GM23338 (cell line): ENCODE measurements around the gene TMEM98. TPM values are rescaled to one million over a fixed set of nuclear protein-coding genes. Genes with fewer than 3 reads are reported as not detected.

ENCODE experiments used
- ATAC-seq: fragments of 200-7000 bp; cut with Tn5 transposase; 3 replicates; pipeline ENCODE4 v1.9.1; 2020
- DNase-seq: peaks from one replicate; pipeline ENCODE4 v3.0.0-alpha.2; 2015; ENCODE audit warnings: low spot score
- H2AFZ ChIP-seq: fragments of 200-600 bp; sonication (generic); 2 replicates; pipeline ENCODE4 v1.8.0; 2016; ENCODE audit warnings: antibody characterized with exemption, mild to moderate bottlenecking, moderate library complexity
- H3F3A ChIP-seq: fragments of 200-600 bp; sonication (generic); replicated peaks from 2 replicates; pipeline ENCODE4 v1.8.0; 2017; ENCODE audit warnings: antibody characterized with exemption, mixed run types, low read depth
- H3K27ac ChIP-seq: fragments of 200-600 bp; sonication (generic); 2 replicates; pipeline ENCODE4 v1.6.1; 2016; ENCODE audit warnings: low read depth
- H3K27me3 ChIP-seq: fragments of 200-600 bp; sonication (generic); 2 replicates; pipeline ENCODE4 v1.8.0; 2016; ENCODE audit warnings: mild to moderate bottlenecking, mixed run types, moderate library complexity; ENCODE audit not compliant: insufficient read depth
- H3K36me3 ChIP-seq: fragments of 200-600 bp; sonication (generic); 2 replicates; pipeline ENCODE4 v1.8.0; 2016; ENCODE audit warnings: mild to moderate bottlenecking; ENCODE audit not compliant: insufficient read depth
- H3K4me1 ChIP-seq: fragments of 200-600 bp; sonication (generic); 2 replicates; pipeline ENCODE4 v1.8.0; 2016; ENCODE audit warnings: mild to moderate bottlenecking, moderate library complexity; ENCODE audit not compliant: insufficient read depth
- H3K4me2 ChIP-seq: fragments of 200-600 bp; sonication (generic); 2 replicates; pipeline ENCODE4 v1.7.1; 2017; ENCODE audit warnings: mixed run types
- H3K4me3 ChIP-seq: fragments of 200-600 bp; sonication (generic); 2 replicates; pipeline ENCODE4 v1.6.1; 2016; ENCODE audit warnings: mixed run types
- H3K79me2 ChIP-seq: fragments of 200-600 bp; sonication (generic); replicated peaks from 2 replicates; pipeline ENCODE4 v1.8.0; 2017; ENCODE audit warnings: mild to moderate bottlenecking; ENCODE audit not compliant: insufficient read depth
- H3K9me2 ChIP-seq: fragments of 200-600 bp; sonication (generic); 2 replicates; pipeline ENCODE4 v1.8.0; 2017; ENCODE audit not compliant: insufficient read depth
- H4K20me1 ChIP-seq: fragments of 200-600 bp; sonication (generic); replicated peaks from 2 replicates; pipeline ENCODE4 v1.8.0; 2017; ENCODE audit warnings: mild to moderate bottlenecking; ENCODE audit not compliant: insufficient read depth
- H3K27ac Mint-ChIP-seq: 2 replicates; pipeline ENCODE4 v1.8.0; 2020; ENCODE audit warnings: inconsistent platforms, mild to moderate bottlenecking, moderate library complexity, mixed read lengths
- H3K27me3 Mint-ChIP-seq: 3 replicates; pipeline ENCODE4 v1.8.0; 2022; ENCODE audit warnings: low read depth, mild to moderate bottlenecking, moderate library complexity, mixed read lengths, inconsistent platforms; ENCODE audit not compliant: insufficient read depth, poor library complexity
- H3K36me3 Mint-ChIP-seq: 3 replicates; pipeline ENCODE4 v1.8.0; 2021; ENCODE audit warnings: low read depth, mild to moderate bottlenecking, inconsistent platforms, moderate library complexity, mixed read lengths
- H3K4me1 Mint-ChIP-seq: 3 replicates; pipeline ENCODE4 v1.8.0; 2020; ENCODE audit warnings: mild to moderate bottlenecking, inconsistent platforms, mixed read lengths
- H3K4me3 Mint-ChIP-seq: 3 replicates; pipeline ENCODE4 v1.8.0; 2021; ENCODE audit warnings: moderate library complexity, mild to moderate bottlenecking, inconsistent platforms, mixed read lengths
- H3K9me3 Mint-ChIP-seq: 3 replicates; pipeline ENCODE4 v1.8.0; 2020; ENCODE audit warnings: moderate library complexity, mild to moderate bottlenecking, inconsistent platforms, mixed read lengths
- ETS1 ChIP-seq: IDR thresholded peaks from 2 replicates; pipeline ENCODE4 v1.6.1; 2016; ENCODE audit warnings: antibody characterized with exemption
- NANOG ChIP-seq: IDR thresholded peaks from 2 replicates; pipeline ENCODE4 v1.6.1; 2016; ENCODE audit warnings: antibody characterized with exemption, borderline replicate concordance
- STAT1 ChIP-seq: IDR thresholded peaks from one replicate; pipeline ENCODE4 v1.6.1; 2016; ENCODE audit warnings: antibody characterized with exemption; ENCODE audit not compliant: unreplicated experiment
- ZNF114 ChIP-seq: fragments of 250-450 bp; sonication (Bioruptor Pico); IDR thresholded peaks from 2 replicates; pipeline ENCODE4 v1.5.0; 2020; ENCODE audit warnings: mild to moderate bottlenecking, moderate library complexity
- ZNF331 ChIP-seq: fragments of 250-450 bp; sonication (Bioruptor Pico); IDR thresholded peaks from 2 replicates; pipeline ENCODE4 v1.5.0; 2020; ENCODE audit warnings: low read depth, mild to moderate bottlenecking, moderate library complexity
- polyA plus RNA-seq: library from polyadenylated mRNA; unstranded; fragments of >200 nt; fragmentation: Nextera tagmentation; extraction: Ambion mirVana; gene quantifications from 2 replicates; pipeline ENCODE4 v1.2.1, GENCODE V29; 2016
- total RNA-seq: library from RNA; depleted of rRNA; stranded (reverse); fragments of >200 nt; shearing (Covaris generic); gene quantifications from 2 replicates; pipeline ENCODE4 v1.2.3, GENCODE V29; 2014
- TF ChIP-seq, protein P1 (sequence below), 2 experiments: fragments of 200-600 bp in 1 of 2; sonication (generic) in 1 of 2; conservative IDR thresholded peaks; 2 replicates each; pipeline versions ENCODE4 v1.5.1 to v1.6.1; 2016 to 2017; ENCODE audit warnings: antibody characterized with exemption in 2 of 2, low read depth in 2 of 2, mild to moderate bottlenecking in 2 of 2, moderate library complexity in 1 of 2
- TF ChIP-seq, protein P2 (sequence below): fragments of 250-450 bp; sonication (Bioruptor Pico); IDR thresholded peaks from 2 replicates; pipeline ENCODE4 v1.5.0; 2020; ENCODE audit warnings: mild to moderate bottlenecking, moderate library complexity
- TF ChIP-seq, protein P3 (sequence below): IDR thresholded peaks from one replicate; pipeline ENCODE4 v1.6.1; 2018; ENCODE audit warnings: antibody characterized with exemption; ENCODE audit not compliant: unreplicated experiment

The TMEM98 gene
- total and polyA plus RNA-seq, 2 experiments from 2014 or later = 60.4 to 94.8 TPM

GRCh38 chr17:32927724-32928585 lies at the start of gene TMEM98 (continued):
- TF ChIP-seq, protein P1, sequence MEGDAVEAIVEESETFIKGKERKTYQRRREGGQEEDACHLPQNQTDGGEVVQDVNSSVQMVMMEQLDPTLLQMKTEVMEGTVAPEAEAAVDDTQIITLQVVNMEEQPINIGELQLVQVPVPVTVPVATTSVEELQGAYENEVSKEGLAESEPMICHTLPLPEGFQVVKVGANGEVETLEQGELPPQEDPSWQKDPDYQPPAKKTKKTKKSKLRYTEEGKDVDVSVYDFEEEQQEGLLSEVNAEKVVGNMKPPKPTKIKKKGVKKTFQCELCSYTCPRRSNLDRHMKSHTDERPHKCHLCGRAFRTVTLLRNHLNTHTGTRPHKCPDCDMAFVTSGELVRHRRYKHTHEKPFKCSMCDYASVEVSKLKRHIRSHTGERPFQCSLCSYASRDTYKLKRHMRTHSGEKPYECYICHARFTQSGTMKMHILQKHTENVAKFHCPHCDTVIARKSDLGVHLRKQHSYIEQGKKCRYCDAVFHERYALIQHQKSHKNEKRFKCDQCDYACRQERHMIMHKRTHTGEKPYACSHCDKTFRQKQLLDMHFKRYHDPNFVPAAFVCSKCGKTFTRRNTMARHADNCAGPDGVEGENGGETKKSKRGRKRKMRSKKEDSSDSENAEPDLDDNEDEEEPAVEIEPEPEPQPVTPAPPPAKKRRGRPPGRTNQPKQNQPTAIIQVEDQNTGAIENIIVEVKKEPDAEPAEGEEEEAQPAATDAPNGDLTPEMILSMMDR (conservative IDR thresholded peaks at IDR 0.05; ENCODE audit: low read depth in 2 of 2) = no peak

DNA sequence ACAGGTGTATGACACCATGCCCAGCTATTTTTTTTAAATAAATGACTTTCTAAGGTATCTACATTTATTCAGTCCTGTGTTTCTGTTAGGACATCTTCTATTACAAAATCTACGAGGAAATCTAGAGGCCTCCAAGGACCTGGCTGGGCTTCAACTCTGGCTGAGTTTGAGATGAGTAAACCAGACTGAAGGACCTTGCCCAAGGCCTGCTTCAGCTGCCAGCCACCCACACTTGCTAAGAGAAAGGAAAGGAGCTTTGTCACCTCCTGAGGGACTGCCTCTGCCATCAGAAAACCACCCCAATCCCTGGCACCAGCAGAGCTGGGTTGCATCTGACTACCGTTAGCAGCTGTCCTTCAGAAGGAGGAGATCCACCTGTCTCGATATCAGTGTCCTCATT lies 49.7 kb upstream of the TMEM98 start:
- no peak overlapping the region for H3K4me2 ChIP-seq
- H3K4me1 Mint-ChIP-seq = peaks cover 10% of the 10 kb centered on the region
- H3F3A ChIP-seq = no peaks in the 10 kb centered on the region
- no peaks in the 10 kb centered on the region for H3K9me3 Mint-ChIP-seq
- peaks cover 5% of the 10 kb centered on the region; the same call in 2 of the 3 replicates for H3K36me3 Mint-ChIP-seq
- H3K9me2 ChIP-seq = no peaks in the 10 kb centered on the region
- ATAC-seq (no peak), DNase-seq (no peak)
- H3K79me2 ChIP-seq = peaks cover 26% of the 10 kb centered on the region
- no peak overlapping the region for H3K4me3 ChIP-seq
- no peak overlapping the region for H3K27ac ChIP-seq
- no peak overlapping the region for H3K27ac Mint-ChIP-seq
- H3K27me3 ChIP-seq = no peaks in the 10 kb centered on the region
- H4K20me1 ChIP-seq = peaks cover 9% of the 10 kb centered on the region; the same call in 1 of the 2 replicates
- H3K4me3 Mint-ChIP-seq = no peak overlapping the region
- peaks cover 4% of the 10 kb centered on the region for H3K27me3 Mint-ChIP-seq
- H3K36me3 ChIP-seq = no peaks in the 10 kb centered on the region
- H2AFZ ChIP-seq = no peak overlapping the region
- TF ChIP-seq STAT1 (no peak), ETS1 (no peak), ZNF114 (CRISPR knock-in tag) (no peak), NANOG (no peak), ZNF331 (CRISPR knock-in tag) (no peak)
- TF ChIP-seq, protein P2, sequence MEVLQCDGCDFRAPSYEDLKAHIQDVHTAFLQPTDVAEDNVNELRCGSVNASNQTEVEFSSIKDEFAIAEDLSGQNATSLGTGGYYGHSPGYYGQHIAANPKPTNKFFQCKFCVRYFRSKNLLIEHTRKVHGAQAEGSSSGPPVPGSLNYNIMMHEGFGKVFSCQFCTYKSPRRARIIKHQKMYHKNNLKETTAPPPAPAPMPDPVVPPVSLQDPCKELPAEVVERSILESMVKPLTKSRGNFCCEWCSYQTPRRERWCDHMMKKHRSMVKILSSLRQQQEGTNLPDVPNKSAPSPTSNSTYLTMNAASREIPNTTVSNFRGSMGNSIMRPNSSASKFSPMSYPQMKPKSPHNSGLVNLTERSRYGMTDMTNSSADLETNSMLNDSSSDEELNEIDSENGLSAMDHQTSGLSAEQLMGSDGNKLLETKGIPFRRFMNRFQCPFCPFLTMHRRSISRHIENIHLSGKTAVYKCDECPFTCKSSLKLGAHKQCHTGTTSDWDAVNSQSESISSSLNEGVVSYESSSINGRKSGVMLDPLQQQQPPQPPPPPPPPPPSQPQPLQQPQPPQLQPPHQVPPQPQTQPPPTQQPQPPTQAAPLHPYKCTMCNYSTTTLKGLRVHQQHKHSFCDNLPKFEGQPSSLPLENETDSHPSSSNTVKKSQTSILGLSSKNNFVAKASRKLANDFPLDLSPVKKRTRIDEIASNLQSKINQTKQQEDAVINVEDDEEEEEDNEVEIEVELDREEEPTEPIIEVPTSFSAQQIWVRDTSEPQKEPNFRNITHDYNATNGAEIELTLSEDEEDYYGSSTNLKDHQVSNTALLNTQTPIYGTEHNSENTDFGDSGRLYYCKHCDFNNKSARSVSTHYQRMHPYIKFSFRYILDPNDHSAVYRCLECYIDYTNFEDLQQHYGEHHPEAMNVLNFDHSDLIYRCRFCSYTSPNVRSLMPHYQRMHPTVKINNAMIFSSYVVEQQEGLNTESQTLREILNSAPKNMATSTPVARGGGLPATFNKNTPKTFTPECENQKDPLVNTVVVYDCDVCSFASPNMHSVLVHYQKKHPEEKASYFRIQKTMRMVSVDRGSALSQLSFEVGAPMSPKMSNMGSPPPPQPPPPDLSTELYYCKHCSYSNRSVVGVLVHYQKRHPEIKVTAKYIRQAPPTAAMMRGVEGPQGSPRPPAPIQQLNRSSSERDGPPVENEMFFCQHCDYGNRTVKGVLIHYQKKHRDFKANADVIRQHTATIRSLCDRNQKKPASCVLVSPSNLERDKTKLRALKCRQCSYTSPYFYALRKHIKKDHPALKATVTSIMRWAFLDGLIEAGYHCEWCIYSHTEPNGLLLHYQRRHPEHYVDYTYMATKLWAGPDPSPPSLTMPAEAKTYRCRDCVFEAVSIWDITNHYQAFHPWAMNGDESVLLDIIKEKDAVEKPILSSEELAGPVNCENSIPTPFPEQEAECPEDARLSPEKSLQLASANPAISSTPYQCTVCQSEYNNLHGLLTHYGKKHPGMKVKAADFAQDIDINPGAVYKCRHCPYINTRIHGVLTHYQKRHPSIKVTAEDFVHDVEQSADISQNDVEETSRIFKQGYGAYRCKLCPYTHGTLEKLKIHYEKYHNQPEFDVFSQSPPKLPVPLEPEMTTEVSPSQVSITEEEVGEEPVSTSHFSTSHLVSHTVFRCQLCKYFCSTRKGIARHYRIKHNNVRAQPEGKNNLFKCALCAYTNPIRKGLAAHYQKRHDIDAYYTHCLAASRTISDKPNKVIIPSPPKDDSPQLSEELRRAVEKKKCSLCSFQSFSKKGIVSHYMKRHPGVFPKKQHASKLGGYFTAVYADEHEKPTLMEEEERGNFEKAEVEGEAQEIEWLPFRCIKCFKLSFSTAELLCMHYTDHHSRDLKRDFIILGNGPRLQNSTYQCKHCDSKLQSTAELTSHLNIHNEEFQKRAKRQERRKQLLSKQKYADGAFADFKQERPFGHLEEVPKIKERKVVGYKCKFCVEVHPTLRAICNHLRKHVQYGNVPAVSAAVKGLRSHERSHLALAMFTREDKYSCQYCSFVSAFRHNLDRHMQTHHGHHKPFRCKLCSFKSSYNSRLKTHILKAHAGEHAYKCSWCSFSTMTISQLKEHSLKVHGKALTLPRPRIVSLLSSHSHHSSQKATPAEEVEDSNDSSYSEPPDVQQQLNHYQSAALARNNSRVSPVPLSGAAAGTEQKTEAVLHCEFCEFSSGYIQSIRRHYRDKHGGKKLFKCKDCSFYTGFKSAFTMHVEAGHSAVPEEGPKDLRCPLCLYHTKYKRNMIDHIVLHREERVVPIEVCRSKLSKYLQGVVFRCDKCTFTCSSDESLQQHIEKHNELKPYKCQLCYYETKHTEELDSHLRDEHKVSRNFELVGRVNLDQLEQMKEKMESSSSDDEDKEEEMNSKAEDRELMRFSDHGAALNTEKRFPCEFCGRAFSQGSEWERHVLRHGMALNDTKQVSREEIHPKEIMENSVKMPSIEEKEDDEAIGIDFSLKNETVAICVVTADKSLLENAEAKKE (CRISPR knock-in tag) = no peak
- TF ChIP-seq, protein P1 (conservative IDR thresholded peaks at IDR 0.05; ENCODE audit: low read depth in 2 of 2) = no peak
- TF ChIP-seq, protein P3, sequence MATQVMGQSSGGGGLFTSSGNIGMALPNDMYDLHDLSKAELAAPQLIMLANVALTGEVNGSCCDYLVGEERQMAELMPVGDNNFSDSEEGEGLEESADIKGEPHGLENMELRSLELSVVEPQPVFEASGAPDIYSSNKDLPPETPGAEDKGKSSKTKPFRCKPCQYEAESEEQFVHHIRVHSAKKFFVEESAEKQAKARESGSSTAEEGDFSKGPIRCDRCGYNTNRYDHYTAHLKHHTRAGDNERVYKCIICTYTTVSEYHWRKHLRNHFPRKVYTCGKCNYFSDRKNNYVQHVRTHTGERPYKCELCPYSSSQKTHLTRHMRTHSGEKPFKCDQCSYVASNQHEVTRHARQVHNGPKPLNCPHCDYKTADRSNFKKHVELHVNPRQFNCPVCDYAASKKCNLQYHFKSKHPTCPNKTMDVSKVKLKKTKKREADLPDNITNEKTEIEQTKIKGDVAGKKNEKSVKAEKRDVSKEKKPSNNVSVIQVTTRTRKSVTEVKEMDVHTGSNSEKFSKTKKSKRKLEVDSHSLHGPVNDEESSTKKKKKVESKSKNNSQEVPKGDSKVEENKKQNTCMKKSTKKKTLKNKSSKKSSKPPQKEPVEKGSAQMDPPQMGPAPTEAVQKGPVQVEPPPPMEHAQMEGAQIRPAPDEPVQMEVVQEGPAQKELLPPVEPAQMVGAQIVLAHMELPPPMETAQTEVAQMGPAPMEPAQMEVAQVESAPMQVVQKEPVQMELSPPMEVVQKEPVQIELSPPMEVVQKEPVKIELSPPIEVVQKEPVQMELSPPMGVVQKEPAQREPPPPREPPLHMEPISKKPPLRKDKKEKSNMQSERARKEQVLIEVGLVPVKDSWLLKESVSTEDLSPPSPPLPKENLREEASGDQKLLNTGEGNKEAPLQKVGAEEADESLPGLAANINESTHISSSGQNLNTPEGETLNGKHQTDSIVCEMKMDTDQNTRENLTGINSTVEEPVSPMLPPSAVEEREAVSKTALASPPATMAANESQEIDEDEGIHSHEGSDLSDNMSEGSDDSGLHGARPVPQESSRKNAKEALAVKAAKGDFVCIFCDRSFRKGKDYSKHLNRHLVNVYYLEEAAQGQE = no peak
- H3K4me1 ChIP-seq = peaks cover 11% of the 10 kb centered on the region
